ENCODE measurements around the gene FLNA. TPM values are rescaled to one million over a fixed set of nuclear protein-coding genes. Genes with fewer than 3 reads are reported as not detected.
A peak's percentile ranks its signal among the peaks of the same experiment; 100 is the strongest.

The FLNA gene
- total RNA-seq, 1 experiment from 2014 or later: 1,841 TPM

GRCh38 chrX:154381271-154381670 lies 6.8 kb upstream of the FLNA start:
- Histone ChIP-seq H3K79me2 (ENCODE audit: low read depth) (peaks cover 12% of the 10 kb centered on the region; the same call in 1 of the 2 replicates), H3K9me2 (ENCODE audit: insufficient read depth) (no peaks in the 10 kb centered on the region), H3K4me1 (replicated peaks; ENCODE audit: insufficient read depth) (no peaks in the 10 kb centered on the region), H3K4me2 (no peak overlapping the region), H2AFZ (no peak overlapping the region), H3K9me3 (ENCODE audit: insufficient read depth, low read depth) (no peaks in the 10 kb centered on the region), H3K36me3 (ENCODE audit: low read depth) (no peaks in the 10 kb centered on the region), H3K27me3 (ENCODE audit: insufficient read depth, low read depth) (no peaks in the 10 kb centered on the region), H3K27ac (no peak overlapping the region), H3F3A (ENCODE audit: insufficient read depth, low read depth) (no peaks in the 10 kb centered on the region), H3K4me3 (no peak overlapping the region), H4K20me1 (ENCODE audit: insufficient read depth) (no peaks in the 10 kb centered on the region)
- no TSS peak for BruUV-seq (replicated peaks)
- TF ChIP-seq CTCF (conservative IDR thresholded peaks at IDR 0.05) (no peak), EZH2 (IDR thresholded peaks at IDR 0.05; ENCODE audit: low read depth) (no peak)
- ChIA-PET POLR2A (ENCODE audit: unreplicated experiment) (interaction anchor here (0.5 to 0.6 kb wide), 2 partner anchors 17 to 151 kb away, joined by 3 to 5 read pairs; no protein-coding TSS in a partner anchor), CTCF (no interaction called here)
- intact Hi-C loops (cut with micrococcal nuclease; ENCODE audit: unreplicated experiment): no loop called here
- DNase-seq: no peak

DNA sequence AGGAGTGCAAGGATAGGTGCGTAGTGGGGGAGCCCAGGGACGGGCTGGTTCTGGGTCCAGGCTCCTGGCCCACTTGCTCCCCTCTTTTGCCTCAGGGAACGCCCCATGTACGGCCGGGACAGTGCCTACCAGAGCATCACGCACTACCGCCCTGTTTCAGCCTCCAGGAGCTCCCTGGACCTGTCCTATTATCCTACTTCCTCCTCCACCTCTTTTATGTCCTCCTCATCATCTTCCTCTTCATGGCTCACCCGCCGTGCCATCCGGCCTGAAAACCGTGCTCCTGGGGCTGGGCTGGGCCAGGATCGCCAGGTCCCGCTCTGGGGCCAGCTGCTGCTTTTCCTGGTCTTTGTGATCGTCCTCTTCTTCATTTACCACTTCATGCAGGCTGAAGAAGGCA lies 6.4 kb upstream of the FLNA start:
- BruUV-seq (replicated peaks): no TSS peak
- POLR2A ChIA-PET (ENCODE audit: unreplicated experiment): interaction anchor here (0.6 kb wide), 2 partner anchors 109 to 151 kb away, joined by 4 to 5 read pairs; no protein-coding TSS in a partner anchor
- no peak for DNase-seq
- intact Hi-C loops (cut with micrococcal nuclease; ENCODE audit: unreplicated experiment): no loop called here
- Histone ChIP-seq H3K4me1 (replicated peaks; ENCODE audit: insufficient read depth) (no peaks in the 10 kb centered on the region), H3K36me3 (ENCODE audit: low read depth) (no peaks in the 10 kb centered on the region), H3K9me3 (ENCODE audit: insufficient read depth, low read depth) (no peaks in the 10 kb centered on the region), H3K9me2 (ENCODE audit: insufficient read depth) (no peaks in the 10 kb centered on the region), H3K4me3 (no peak overlapping the region), H4K20me1 (ENCODE audit: insufficient read depth) (no peaks in the 10 kb centered on the region), H2AFZ (no peak overlapping the region), H3K27ac (no peak overlapping the region), H3K4me2 (peak overlapping the region; percentile 69; the same call in 1 of the 2 replicates), H3K27me3 (ENCODE audit: insufficient read depth, low read depth) (no peaks in the 10 kb centered on the region), H3F3A (ENCODE audit: insufficient read depth, low read depth) (no peaks in the 10 kb centered on the region), H3K79me2 (ENCODE audit: low read depth) (peaks cover 12% of the 10 kb centered on the region; the same call in 1 of the 2 replicates)
- TF ChIP-seq EZH2 (IDR thresholded peaks at IDR 0.05; ENCODE audit: low read depth) (no peak), CTCF (conservative IDR thresholded peaks at IDR 0.05) (no peak)
- CTCF ChIA-PET: no interaction called here

DNA sequence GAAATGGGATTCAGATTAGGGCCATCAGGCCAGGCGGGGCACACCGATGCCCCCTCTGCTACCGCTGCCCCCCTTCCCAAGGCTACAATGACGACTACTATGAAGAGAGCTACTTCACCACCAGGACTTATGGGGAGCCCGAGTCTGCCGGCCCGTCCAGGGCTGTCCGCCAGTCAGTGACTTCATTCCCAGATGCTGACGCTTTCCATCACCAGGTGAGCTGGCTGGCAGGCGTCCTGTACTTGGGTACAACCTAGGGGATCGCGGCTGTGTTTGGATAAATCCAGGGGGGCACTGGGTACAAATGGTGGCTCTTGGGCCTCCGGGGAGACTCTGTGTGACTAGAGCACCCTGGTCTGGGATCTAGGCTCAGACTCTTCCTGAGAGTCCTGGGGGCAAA lies 5.7 kb upstream of the FLNA start:
- peaks cover 12% of the 10 kb centered on the region; the same call in 1 of the 2 replicates for H3K79me2 ChIP-seq (ENCODE audit: low read depth)
- no peaks in the 10 kb centered on the region for H3F3A ChIP-seq (ENCODE audit: insufficient read depth, low read depth)
- intact Hi-C loops (cut with micrococcal nuclease; ENCODE audit: unreplicated experiment): no loop called here
- H2AFZ ChIP-seq: no peak overlapping the region
- DNase-seq: no peak
- H4K20me1 ChIP-seq (ENCODE audit: insufficient read depth): no peaks in the 10 kb centered on the region
- BruUV-seq (replicated peaks): TSS peak; percentile 55
- peak overlapping the region; percentile 69 for H3K4me2 ChIP-seq
- no peak for TF ChIP-seq EZH2 (IDR thresholded peaks at IDR 0.05; ENCODE audit: low read depth)
- TF ChIP-seq CTCF (conservative IDR thresholded peaks at IDR 0.05): no peak
- ChIA-PET CTCF (no interaction called here), POLR2A (ENCODE audit: unreplicated experiment) (interaction anchor here (0.6 kb wide), 1 partner anchor 110 kb away, joined by 4 read pairs; no protein-coding TSS in a partner anchor)
- no peaks in the 10 kb centered on the region for H3K27me3 ChIP-seq (ENCODE audit: insufficient read depth, low read depth)
- no peaks in the 10 kb centered on the region for H3K4me1 ChIP-seq (replicated peaks; ENCODE audit: insufficient read depth)
- H3K9me2 ChIP-seq (ENCODE audit: insufficient read depth): no peaks in the 10 kb centered on the region
- H3K27ac ChIP-seq: 0 out of 2 replicates have a peak overlapping the region, but pooled peaks have one; percentile 3
- H3K36me3 ChIP-seq (ENCODE audit: low read depth): no peaks in the 10 kb centered on the region
- H3K9me3 ChIP-seq (ENCODE audit: insufficient read depth, low read depth): no peaks in the 10 kb centered on the region
- peak overlapping the region; percentile 57 for H3K4me3 ChIP-seq

Measured in PC-9 (cell line).